IMR-90 (cell line): ENCODE results near the gene MTHFD2L. TPM values are rescaled to one million over a fixed set of nuclear protein-coding genes. Genes with fewer than 3 reads are reported as not detected.

Experiments
- ATAC-seq: fragments of 200-7000 bp; cut with Tn5 transposase; 2 replicates; pipeline ENCODE4 v1.9.1; 2020; ENCODE audit warnings: low read depth, mild to moderate bottlenecking, moderate library complexity
- BruUV-seq: library from RNA; stranded (reverse); fragments of 400-500 nt; replicated peaks from 2 replicates; lab custom pipeline; 2021; lab: Mats Ljungman, UMichigan
- CTCF ChIA-PET: fragments of 300-600 bp; formaldehyde crosslinking; extraction: SDS; loops from one replicate; lab custom pipeline; 2021; ENCODE audit warnings: antibody characterized with exemption; lab: Yijun Ruan, JAX
- POLR2A ChIA-PET: fragments of 300-600 bp; sonication (Branson Sonifier 250); formaldehyde crosslinking; loops from one replicate; lab custom pipeline; 2022; ENCODE audit warnings: antibody characterized with exemption; ENCODE audit not compliant: unreplicated experiment; lab: Charles Lee
- DNase-seq: peaks from one replicate; pipeline ENCODE4 v3.0.0; 2013
- H2AFZ ChIP-seq: replicated peaks from 2 replicates; pipeline ENCODE3; 2013; ENCODE audit warnings: low read length, mild to moderate bottlenecking; ENCODE audit not compliant: poor library complexity
- H2AK5ac ChIP-seq: 2 replicates; pipeline ENCODE4 v1.6.1; 2013; ENCODE audit warnings: low read depth, low read length, inconsistent platforms
- H2AK9ac ChIP-seq: replicated peaks from 2 replicates; pipeline ENCODE3; 2013; ENCODE audit warnings: mild to moderate bottlenecking, low read depth, low read length, moderate library complexity; ENCODE audit not compliant: poor library complexity
- H2BK120ac ChIP-seq: 2 replicates; pipeline ENCODE4 v1.6.1; 2013; ENCODE audit warnings: low read depth, low read length, inconsistent platforms
- H2BK15ac ChIP-seq: 3 replicates; pipeline ENCODE4 v1.6.1; 2013; ENCODE audit warnings: low read depth, low read length, inconsistent platforms
- H2BK20ac ChIP-seq: 2 replicates; pipeline ENCODE4 v1.6.1; 2013; ENCODE audit warnings: low read depth, mild to moderate bottlenecking, inconsistent platforms, low read length, moderate library complexity
- H2BK5ac ChIP-seq: 2 replicates; pipeline ENCODE4 v1.6.1; 2013; ENCODE audit warnings: mild to moderate bottlenecking, low read depth, low read length, inconsistent platforms; ENCODE audit not compliant: poor library complexity, severe bottlenecking
- H3K14ac ChIP-seq: replicated peaks from 2 replicates; pipeline ENCODE4 v1.6.1; 2013; ENCODE audit warnings: low read depth, low read length, inconsistent platforms
- H3K18ac ChIP-seq: 2 replicates; pipeline ENCODE4 v1.6.1; 2013; ENCODE audit warnings: low read depth, low read length, control low read depth
- H3K23ac ChIP-seq: 2 replicates; pipeline ENCODE4 v1.6.1; 2013; ENCODE audit warnings: low read depth, low read length, inconsistent platforms
- H3K27ac ChIP-seq: 2 replicates; pipeline ENCODE4 v1.5.1; 2013; ENCODE audit warnings: mild to moderate bottlenecking, control low read depth, low read length; ENCODE audit not compliant: insufficient read depth
- H3K27me3 ChIP-seq: 2 replicates; pipeline ENCODE4 v1.6.1; 2013; ENCODE audit warnings: low read length; ENCODE audit not compliant: control insufficient read depth, insufficient read depth
- H3K36me3 ChIP-seq: 2 replicates; pipeline ENCODE4 v1.6.1; 2013; ENCODE audit warnings: low read length, mixed read lengths; ENCODE audit not compliant: control insufficient read depth, insufficient read depth
- H3K4ac ChIP-seq: 2 replicates; pipeline ENCODE4 v1.6.1; 2013; ENCODE audit warnings: low read depth, low read length, inconsistent platforms
- H3K4me1 ChIP-seq: 2 replicates; pipeline ENCODE4 v1.6.1; 2013; ENCODE audit warnings: low read length, mixed read lengths; ENCODE audit not compliant: control insufficient read depth, insufficient read depth
- H3K4me2 ChIP-seq: 2 replicates; pipeline ENCODE4 v1.6.1; 2013; ENCODE audit warnings: low read depth, mild to moderate bottlenecking, control low read depth, low read length, moderate library complexity
- H3K4me3 ChIP-seq: 2 replicates; pipeline ENCODE4 v1.5.1; 2013; ENCODE audit warnings: low read depth, mild to moderate bottlenecking, control low read depth, low read length, moderate library complexity; ENCODE audit not compliant: insufficient read depth
- H3K56ac ChIP-seq: 2 replicates; pipeline ENCODE4 v1.6.1; 2013; ENCODE audit warnings: low read length, inconsistent platforms; ENCODE audit not compliant: insufficient read depth; ENCODE audit errors: extremely low read depth
- H3K79me1 ChIP-seq, 2 experiments: 2 replicates each; pipeline ENCODE4 v1.6.1; 2013; ENCODE audit warnings: low read length in 2 of 2, inconsistent platforms in 1 of 2, low read depth in 1 of 2
- H3K9ac ChIP-seq: 2 replicates; pipeline ENCODE4 v1.6.1; 2013; ENCODE audit warnings: low read depth, low read length, control low read depth
- H3K9me1 ChIP-seq: 2 replicates; pipeline ENCODE4 v1.6.1; 2013; ENCODE audit warnings: low read length, inconsistent platforms; ENCODE audit not compliant: insufficient read depth
- H3K9me3 ChIP-seq: 2 replicates; pipeline ENCODE4 v1.6.1; 2013; ENCODE audit warnings: low read length; ENCODE audit not compliant: control insufficient read depth, insufficient read depth
- H4K20me1 ChIP-seq: 2 replicates; pipeline ENCODE4 v1.6.1; 2013; ENCODE audit warnings: low read length, inconsistent platforms; ENCODE audit not compliant: insufficient read depth
- H4K5ac ChIP-seq: 2 replicates; pipeline ENCODE4 v1.6.1; 2013; ENCODE audit warnings: mild to moderate bottlenecking, low read depth, low read length, control low read depth
- H4K8ac ChIP-seq, 2 experiments: 2 replicates each; pipeline ENCODE4 v1.6.1; 2013; ENCODE audit warnings: low read depth in 2 of 2, low read length in 2 of 2, control low read depth in 1 of 2, inconsistent platforms in 1 of 2
- H4K91ac ChIP-seq: 2 replicates; pipeline ENCODE4 v1.6.1; 2013; ENCODE audit warnings: low read depth, low read length, inconsistent platforms; ENCODE audit not compliant: insufficient read depth
- BHLHE40 ChIP-seq: fragments of 150-350 bp; IDR thresholded peaks from 2 replicates; pipeline ENCODE4 v1.6.1; 2016; ENCODE audit warnings: mild to moderate bottlenecking, low read depth, low read length
- CEBPB ChIP-seq: IDR thresholded peaks from 2 replicates; pipeline ENCODE4 v1.6.1; 2012; ENCODE audit warnings: low read depth, low read length, improper control_type of control experiment
- CHD1 ChIP-seq: IDR thresholded peaks from 2 replicates; pipeline ENCODE4 v1.6.1; 2012; ENCODE audit warnings: low read depth, low read length, improper control_type of control experiment
- MXI1 ChIP-seq: IDR thresholded peaks from 2 replicates; pipeline ENCODE4 v1.6.1; 2012; ENCODE audit warnings: low read depth, mild to moderate bottlenecking, low read length, moderate library complexity, borderline replicate concordance
- POLR2A ChIP-seq: IDR thresholded peaks from 2 replicates; pipeline ENCODE4 v1.6.1; 2012; ENCODE audit warnings: mild to moderate bottlenecking, low read depth, low read length
- RCOR1 ChIP-seq: IDR thresholded peaks from 2 replicates; pipeline ENCODE4 v1.6.1; 2012; ENCODE audit warnings: mild to moderate bottlenecking, low read length, improper control_type of control experiment; ENCODE audit not compliant: insufficient replicate concordance
- RFX5 ChIP-seq: IDR thresholded peaks from 2 replicates; pipeline ENCODE4 v1.8.0; 2012; ENCODE audit warnings: low read depth, mild to moderate bottlenecking, low read length, moderate library complexity
- WGBS, 2 experiments: methylation state at CpG; one replicate each; pipeline versions ENCODE4 v1.1.5 to v1.1.7; 2013; ENCODE audit warnings: missing lambda C conversion rate in 2 of 2; ENCODE audit not compliant: insufficient read length in 1 of 2; ENCODE audit errors: extremely low coverage in 2 of 2; 5-methylcytosine and 5-hydroxymethylcytosine counted together
- dilution Hi-C: fragments of 300-500 bp; cut with HindIII; formaldehyde crosslinking; loops from one replicate; pipeline ENCODE4 v1.14.3; 2018; ENCODE audit warnings: low sequenced_read_pairs; ENCODE audit not compliant: unreplicated experiment
- in situ Hi-C: fragments of 300-500 bp; cut with MboI; formaldehyde crosslinking; loops from 3 replicates; pipeline ENCODE4 v1.14.3; 2019; ENCODE audit warnings: low sequenced_read_pairs, inconsistent platforms, mixed read lengths
- intact Hi-C: fragments of 100-400 bp; cut with micrococcal nuclease; formaldehyde crosslinking; loops from 2 replicates; pipeline ENCODE4 v1.10.0; 2022
- polyA plus RNA-seq, 3 experiments: library from polyadenylated mRNA; depleted of rRNA; stranded (reverse); fragments of >200 nt; gene quantifications; 2 replicates each; pipeline ENCODE4 v1.2.3, GENCODE V29; 2012; ENCODE audit warnings: low replicate concordance in 1 of 3
- total RNA-seq: library from RNA; depleted of rRNA; stranded (reverse); fragments of >200 nt; gene quantifications from 2 replicates; pipeline ENCODE4 v1.2.3, GENCODE V29; 2012
- TF ChIP-seq, protein P1 (sequence below): fragments of 150-350 bp; IDR thresholded peaks from 2 replicates; pipeline ENCODE4 v1.6.1; 2017; ENCODE audit warnings: mild to moderate bottlenecking, antibody characterized with exemption, low read length, low read depth

The MTHFD2L gene
- total and polyA plus RNA-seq, 2 of the 4 experiments (the other 2 are of a cell fraction): 2.8 to 4.3 TPM

- no CpG with 5 or more reads among the region's 3 CpGs for WGBS, 2 experiments
- no peak overlapping the region for H2AK9ac ChIP-seq
- H3K4me2 ChIP-seq: no peak overlapping the region
- no peak overlapping the region for H4K8ac ChIP-seq
- no peak overlapping the region for H2BK120ac ChIP-seq
- ChIA-PET CTCF (interaction anchor here (0.8 to 1.1 kb wide), 2 partner anchors 349 to 351 kb away, joined by 4 to 5 read pairs; no protein-coding TSS in a partner anchor), POLR2A (no interaction called here)
- intact Hi-C loops (loop anchor here (5.0 kb wide), 1 partner anchor 208 kb away; no protein-coding TSS in a partner anchor), in situ Hi-C loops (loop anchor here (5.0 to 25.0 kb wide), 2 partner anchors 348 to 662 kb away; no protein-coding TSS in a partner anchor), dilution Hi-C loops (no loop called here)
- no peaks in the 10 kb centered on the region for H4K20me1 ChIP-seq
- no peaks in the 10 kb centered on the region for H3K79me1 ChIP-seq
- TF ChIP-seq MXI1 (no peak), POLR2A (no peak), CEBPB (no peak), BHLHE40 (no peak), RCOR1 (no peak), RFX5 (no peak), CHD1 (no peak)
- TF ChIP-seq, protein P1, sequence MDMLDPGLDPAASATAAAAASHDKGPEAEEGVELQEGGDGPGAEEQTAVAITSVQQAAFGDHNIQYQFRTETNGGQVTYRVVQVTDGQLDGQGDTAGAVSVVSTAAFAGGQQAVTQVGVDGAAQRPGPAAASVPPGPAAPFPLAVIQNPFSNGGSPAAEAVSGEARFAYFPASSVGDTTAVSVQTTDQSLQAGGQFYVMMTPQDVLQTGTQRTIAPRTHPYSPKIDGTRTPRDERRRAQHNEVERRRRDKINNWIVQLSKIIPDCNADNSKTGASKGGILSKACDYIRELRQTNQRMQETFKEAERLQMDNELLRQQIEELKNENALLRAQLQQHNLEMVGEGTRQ: no peak
- no peak overlapping the region for H3K56ac ChIP-seq
- no peak overlapping the region for H3K14ac ChIP-seq
- no peak overlapping the region for H2AFZ ChIP-seq
- no peak overlapping the region for H3K4ac ChIP-seq
- no peak overlapping the region for H3K23ac ChIP-seq
- no peak overlapping the region for H2BK5ac ChIP-seq
- H3K9ac ChIP-seq: no peak overlapping the region
- H2AK5ac ChIP-seq: no peak overlapping the region
- H3K9me3 ChIP-seq: no peaks in the 10 kb centered on the region
- no peak overlapping the region for H2BK15ac ChIP-seq
- H3K18ac ChIP-seq: no peak overlapping the region
- no peak overlapping the region for H4K5ac ChIP-seq
- peaks cover 2% of the 10 kb centered on the region for H3K27me3 ChIP-seq
- no peak for ATAC-seq
- H3K9me1 ChIP-seq: no peaks in the 10 kb centered on the region
- no peak overlapping the region for H4K91ac ChIP-seq
- no peak overlapping the region for H2BK20ac ChIP-seq
- H3K4me3 ChIP-seq: no peak overlapping the region
- H3K4me1 ChIP-seq: no peaks in the 10 kb centered on the region
- no peak overlapping the region for H3K27ac ChIP-seq
- no peaks in the 10 kb centered on the region for H3K36me3 ChIP-seq
- no peak for DNase-seq
- BruUV-seq: no TSS peak
These were observed 166.3 kb downstream of the MTHFD2L start for GRCh38 chr4:74324262-74324661.
